ENCODE data around the gene LRRC42.
"Not testable (repeated sequence)": the region's sequence is repeated elsewhere in the genome, so short reads cannot be mapped to it uniquely, and the experiment has no call there.

Gene LRRC42

DNA sequence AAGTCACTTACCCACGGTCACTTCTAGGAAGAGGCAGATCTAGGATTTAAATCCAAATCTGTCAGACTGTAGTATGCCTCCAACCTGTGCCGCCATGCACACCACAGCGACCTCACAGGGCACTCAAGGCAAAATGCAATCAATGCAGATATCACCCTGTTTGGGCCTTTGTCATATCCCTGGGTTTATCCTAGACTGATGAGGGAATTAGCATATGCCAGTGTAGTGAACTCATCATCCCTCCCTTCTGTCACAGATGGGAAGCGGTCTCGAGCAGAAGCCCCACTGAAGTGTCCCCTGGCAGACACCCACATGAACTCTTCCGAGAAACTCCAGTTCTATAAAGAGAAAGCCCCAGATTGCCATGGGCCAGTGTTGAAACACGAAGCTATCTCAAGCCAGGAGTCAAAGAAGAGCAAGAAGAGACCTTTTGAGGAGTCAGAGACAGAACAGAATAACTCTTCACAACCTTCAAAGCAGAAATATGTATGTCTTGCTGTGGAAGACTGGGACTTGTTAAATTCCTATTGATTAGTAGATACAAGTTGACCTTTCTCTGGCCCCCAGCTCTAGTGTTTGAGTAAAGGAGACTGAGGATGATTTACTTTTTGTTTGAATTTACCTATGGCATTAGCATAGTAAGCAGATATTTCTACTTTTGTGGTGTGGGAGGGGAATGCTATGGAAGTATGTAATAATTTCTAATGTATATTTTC is 21.4 kb downstream of the LRRC42 start:
- DNase-seq (ENCODE audit: low spot score): no peak

DNA sequence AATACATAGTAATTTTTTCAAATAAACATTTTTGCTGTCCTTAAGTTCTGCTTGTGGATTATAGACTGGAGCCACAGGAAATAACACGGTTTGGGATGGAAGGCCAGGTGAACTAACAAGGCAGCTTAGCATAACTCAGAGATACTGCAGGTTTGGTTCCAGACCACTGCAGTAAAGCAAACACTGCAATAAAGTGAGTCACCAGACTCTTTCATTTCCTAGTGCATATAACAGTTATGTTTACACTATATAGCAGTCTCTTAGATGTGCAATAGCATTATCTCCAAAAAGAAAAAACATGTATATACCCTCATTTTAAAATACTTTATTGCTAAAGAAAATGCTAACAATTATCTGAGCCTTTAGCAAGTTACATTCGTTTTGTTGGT is 22.0 kb downstream of the LRRC42 start:
- DNase-seq (ENCODE audit: low spot score): no peak

GRCh38 chr1:53969323-53969722 is 23.2 kb downstream of the LRRC42 start:
- not testable (repeated sequence) for DNase-seq (ENCODE audit: low spot score)

GRCh38 chr1:53971718-53972117 is 25.6 kb downstream of the LRRC42 start:
- DNase-seq (ENCODE audit: low spot score): no peak

GRCh38 chr1:53975861-53976260 is 29.7 kb downstream of the LRRC42 start:
- no peak for DNase-seq (ENCODE audit: low spot score)

- DNase-seq (ENCODE audit: low spot score): no peak
Measured at GRCh38 chr1:53979712-53980450, 33.7 kb downstream of the LRRC42 start.

- no peak for DNase-seq (ENCODE audit: low spot score)
Measured at GRCh38 chr1:53981220-53981619, 35.1 kb downstream of the LRRC42 start.

- no peak for DNase-seq (ENCODE audit: low spot score)
Measured at GRCh38 chr1:53982034-53982762, 36.0 kb downstream of the LRRC42 start.

GRCh38 chr1:53982763-53983104 is 36.6 kb downstream of the LRRC42 start:
- DNase-seq (ENCODE audit: low spot score): no peak

DNA sequence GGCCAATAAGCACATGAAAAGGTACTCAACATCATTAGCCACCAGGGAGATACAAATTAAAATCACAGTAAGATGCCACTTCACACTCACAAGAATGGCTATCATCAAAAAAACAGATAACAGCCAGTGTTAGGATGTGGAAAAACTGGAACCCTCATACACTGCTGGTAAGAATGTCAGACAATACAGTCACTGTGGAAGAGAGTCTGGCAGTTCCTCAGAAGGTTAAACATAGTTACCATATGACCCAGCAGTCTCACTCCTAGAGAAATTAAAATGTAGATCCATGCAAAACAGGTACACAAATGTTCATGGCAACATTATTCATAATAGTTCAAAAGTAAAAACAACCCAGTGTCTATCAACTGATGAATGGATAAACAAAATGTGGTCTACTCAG is 38.6 kb downstream of the LRRC42 start:
- no peak for DNase-seq (ENCODE audit: low spot score)

DNA sequence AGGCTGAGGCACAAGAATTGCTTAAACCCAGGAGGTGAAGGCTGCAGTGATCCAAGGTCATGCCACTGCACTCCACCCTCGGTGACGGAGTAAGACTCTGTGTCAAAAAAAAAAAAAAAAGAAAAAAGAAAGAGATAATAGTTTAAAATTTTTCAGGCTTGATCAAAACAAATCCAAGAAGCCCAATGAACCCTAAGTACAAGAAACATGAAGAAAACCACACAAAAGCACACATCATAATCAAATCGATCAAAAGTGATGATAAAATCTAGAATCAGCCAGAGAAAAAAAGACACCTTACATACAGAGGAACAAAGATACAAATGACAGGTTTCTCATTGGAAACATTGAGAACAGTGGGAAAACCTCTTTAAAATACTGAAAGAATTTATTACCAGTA is 40.3 kb downstream of the LRRC42 start:
- no peak for DNase-seq (ENCODE audit: low spot score)

- DNase-seq (ENCODE audit: low spot score): no peak
Measured at GRCh38 chr1:53987880-53988279, 41.7 kb downstream of the LRRC42 start.

GRCh38 chr1:53992085-53992874 is 46.1 kb downstream of the LRRC42 start:
- DNase-seq (ENCODE audit: low spot score): no peak

DNA sequence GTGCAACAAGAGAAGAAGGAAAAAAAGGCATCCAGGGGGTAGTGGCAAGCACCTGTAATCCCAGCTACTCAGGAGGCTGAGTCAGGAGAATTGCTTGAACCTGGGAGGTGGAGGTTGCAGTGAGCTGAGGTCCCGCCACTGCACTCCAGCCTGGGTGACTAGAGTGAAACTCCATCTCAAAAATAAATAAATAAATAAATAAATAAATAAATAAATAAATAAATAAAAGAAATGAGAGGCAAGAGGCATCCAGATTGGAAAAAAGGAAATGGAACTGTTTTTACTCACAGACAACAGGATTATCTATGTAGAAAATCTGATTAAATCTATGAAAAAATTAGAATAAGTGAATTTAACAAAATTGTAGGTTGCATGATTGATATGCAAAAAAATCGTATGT is 48.4 kb downstream of the LRRC42 start:
- not testable (repeated sequence) for DNase-seq (ENCODE audit: low spot score)

GRCh38 chr1:53995683-53996082 is 49.5 kb downstream of the LRRC42 start:
- no peak for DNase-seq (ENCODE audit: low spot score)

DNA sequence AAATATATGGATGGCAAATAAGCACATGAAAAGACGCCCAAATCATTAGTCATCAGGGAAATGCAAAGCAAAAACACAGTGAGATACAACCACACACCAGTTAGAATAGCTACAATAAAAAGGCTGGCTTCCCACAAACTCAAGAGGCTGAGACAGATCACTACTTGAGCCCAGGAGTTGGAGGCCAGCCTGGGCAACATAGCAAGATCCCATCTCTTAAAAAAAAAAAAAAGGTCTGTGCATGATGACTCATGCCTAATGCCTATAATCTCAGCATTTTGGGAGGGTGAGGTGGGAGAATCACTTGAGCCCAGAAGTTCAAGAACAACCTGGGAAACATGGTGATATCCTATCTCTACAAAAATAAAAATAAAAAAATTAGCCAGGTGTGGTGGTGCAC is 52.1 kb downstream of the LRRC42 start:
- DNase-seq (ENCODE audit: low spot score): no peak

GRCh38 chr1:53999920-54000319 is 53.8 kb downstream of the LRRC42 start:
- no peak for DNase-seq (ENCODE audit: low spot score)

- no peak for DNase-seq (ENCODE audit: low spot score)
Measured at GRCh38 chr1:54001591-54001990, 55.4 kb downstream of the LRRC42 start.

- DNase-seq (ENCODE audit: low spot score): no peak
Measured at GRCh38 chr1:54002544-54003248, 56.5 kb downstream of the LRRC42 start.

DNA sequence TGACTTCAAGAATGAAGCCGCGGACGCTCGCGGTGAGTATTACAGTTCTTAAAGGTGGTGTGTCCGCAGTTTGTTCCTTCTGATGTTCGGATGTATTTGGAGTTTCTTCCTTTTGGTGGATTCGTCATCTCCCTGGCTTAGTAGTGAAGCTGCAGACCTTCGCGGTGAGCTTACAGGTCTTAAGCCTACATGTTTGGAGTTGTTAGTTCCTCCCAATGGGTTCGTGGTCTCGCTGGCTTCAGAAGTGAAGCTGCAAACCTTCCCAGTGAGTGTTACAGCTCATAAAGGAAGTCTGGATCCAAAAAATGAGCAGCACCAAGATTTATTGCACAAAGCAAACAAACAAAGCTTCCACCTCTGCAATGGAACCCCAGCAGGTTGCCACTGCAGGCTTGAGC is 57.1 kb downstream of the LRRC42 start:
- no peak for DNase-seq (ENCODE audit: low spot score)

DNA sequence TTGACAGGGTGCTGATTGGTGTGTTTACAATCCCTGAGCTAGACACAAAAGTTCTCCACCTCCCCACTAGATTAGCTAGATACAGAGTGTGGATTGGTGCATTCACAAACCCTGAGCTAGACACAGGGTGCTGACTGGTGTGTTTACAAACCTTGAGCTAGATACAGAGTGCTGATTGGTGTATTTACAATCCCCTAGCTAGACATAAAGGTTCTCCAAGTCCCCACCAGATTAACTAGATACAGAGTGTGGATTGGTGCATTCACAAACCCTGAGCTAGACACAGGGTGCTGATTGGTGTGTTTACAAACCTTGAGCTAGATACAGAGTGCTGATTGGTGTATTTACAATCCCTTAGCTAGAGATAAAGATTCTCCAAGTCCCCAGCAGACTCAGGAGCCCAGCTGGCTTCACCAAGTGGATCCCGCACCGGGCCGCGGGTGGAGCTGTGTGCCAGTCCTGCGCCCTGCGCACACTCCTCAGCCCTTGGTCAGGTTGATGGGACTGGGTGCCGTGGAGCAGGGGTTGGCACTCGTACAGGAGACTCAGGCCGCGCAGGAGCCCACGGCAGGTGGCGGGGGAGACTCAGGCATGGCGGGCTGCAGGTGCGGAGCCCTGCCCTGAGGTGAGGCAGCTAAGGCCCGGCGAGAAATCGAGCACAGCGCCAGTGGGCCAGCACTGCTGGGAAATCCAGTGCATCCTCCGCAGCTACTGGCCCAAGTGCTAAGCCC is 57.8 kb downstream of the LRRC42 start:
- DNase-seq (ENCODE audit: low spot score): not testable (repeated sequence)

Measured in hematopoietic multipotent progenitor cell treated with erythropoietin and hydrocortisone succinate and interleukin-3 and kit ligand, for 15 days (in vitro differentiated cells).